ENCODE measurements around the gene OVCH1. TPM values are rescaled to one million over a fixed set of nuclear protein-coding genes. Genes with fewer than 3 reads are reported as not detected.

OVCH1 gene
- total RNA-seq, 1 experiment from 2014 or later, result not detected

GRCh38 chr12:29517264-29517663 lies 19.8 kb upstream of the OVCH1 start:
- H2BK120ac ChIP-seq (ENCODE audit: low read depth, low read length, poor library complexity, severe bottlenecking), result no peak overlapping the region
- H2BK15ac ChIP-seq (ENCODE audit: low read depth, low read length), result no peak overlapping the region
- no peaks in the 10 kb centered on the region for H3K27me3 ChIP-seq (ENCODE audit: insufficient read depth, low read length)
- no peak for DNase-seq
- no peaks in the 10 kb centered on the region for H3K79me2 ChIP-seq (ENCODE audit: insufficient read depth, low read length)
- no peak overlapping the region for H3K18ac ChIP-seq (ENCODE audit: insufficient read length, low read depth, low read length)
- no peak overlapping the region for H3K27ac ChIP-seq (ENCODE audit: insufficient read length, low read depth, low read length)
- H3K27ac Mint-ChIP-seq, result no peak overlapping the region
- no peaks in the 10 kb centered on the region for H4K20me1 ChIP-seq (ENCODE audit: control insufficient read depth, insufficient read depth, insufficient read length)
- H4K8ac ChIP-seq (replicated peaks; ENCODE audit: insufficient read length, low read depth, low read length), result no peak overlapping the region
- no peaks in the 10 kb centered on the region for H3K79me1 ChIP-seq (ENCODE audit: insufficient read depth, low read depth, low read length, poor library complexity, severe bottlenecking)
- TF ChIP-seq CTCF (conservative IDR thresholded peaks at IDR 0.05), result no peak
- H3K9me3 Mint-ChIP-seq, result no peaks in the 10 kb centered on the region
- H2AK5ac ChIP-seq (ENCODE audit: insufficient read length, low read length), result no peak overlapping the region
- no peak overlapping the region for H3K9ac ChIP-seq (ENCODE audit: extremely low read depth, insufficient read length, low read length)
- H2AFZ ChIP-seq (ENCODE audit: low read length), result no peak overlapping the region
- no peaks in the 10 kb centered on the region for H3K4me1 Mint-ChIP-seq
- no peaks in the 10 kb centered on the region for H3K27me3 Mint-ChIP-seq (ENCODE audit: low read depth)
- no peak overlapping the region for H2BK12ac ChIP-seq (ENCODE audit: insufficient read length, low read depth, low read length)
- no peaks in the 10 kb centered on the region for H3K23me2 ChIP-seq (ENCODE audit: insufficient read length, low read depth, low read length, poor library complexity, severe bottlenecking)
- no peak overlapping the region for H3K4me3 Mint-ChIP-seq
- no CpG with 5 or more reads among the region's 7 CpGs for WGBS (ENCODE audit: extremely low coverage, insufficient read length, low lambda C conversion rate)
- H3T11ph ChIP-seq (ENCODE audit: low read length), result no peak overlapping the region
- no peaks in the 10 kb centered on the region for H3K9me3 ChIP-seq (ENCODE audit: control insufficient read depth, low read depth, low read length)
- H2BK20ac ChIP-seq (ENCODE audit: low read depth, low read length, poor library complexity, severe bottlenecking), result no peak overlapping the region
- no peak overlapping the region for H3K56ac ChIP-seq (ENCODE audit: insufficient read length, low read depth, low read length)
- no peak overlapping the region for H4K5ac ChIP-seq (ENCODE audit: insufficient read length, low read depth, low read length)
- no peak overlapping the region for H3K4me2 ChIP-seq (ENCODE audit: insufficient read depth, insufficient read length, low read length)
- no peaks in the 10 kb centered on the region for H3K4me1 ChIP-seq (ENCODE audit: insufficient read depth, low read length)
- H2BK5ac ChIP-seq (ENCODE audit: insufficient read length, low read length), result no peak overlapping the region
- no peak overlapping the region for H4K91ac ChIP-seq (ENCODE audit: insufficient read length, low read depth, low read length)
- H3K23ac ChIP-seq (ENCODE audit: insufficient read length, low read depth, low read length), result no peak overlapping the region
- no peak overlapping the region for H3K4ac ChIP-seq (ENCODE audit: low read depth, low read length)
- H3K14ac ChIP-seq (ENCODE audit: insufficient read depth, low read length), result no peak overlapping the region
- H3K36me3 Mint-ChIP-seq (ENCODE audit: insufficient read depth in 1 of 3, low read depth in 3 of 3), result peaks cover 0 to 12% (median 5%) of the 10 kb centered on the region in 3 experiments; a peak in 4 of 7 replicates
